ENCODE measurements around the gene PNPO.

Gene PNPO

GRCh38 chr17:47966079-47966519 is 24.7 kb downstream of the PNPO start:
- Histone ChIP-seq H3K4me3 (ENCODE audit: low read depth in 1 of 2, low read length in 2 of 2) (no peak overlapping the region), H3K27me3 (ENCODE audit: low read depth, low read length) (no peaks in the 10 kb centered on the region), H3K4me1 (ENCODE audit: control insufficient read depth in 1 of 2, insufficient read depth in 2 of 2, low read length in 2 of 2) (peaks cover 8 to 18% of the 10 kb centered on the region in 2 donors), H3K36me3 (ENCODE audit: control insufficient read depth in 1 of 2, insufficient read depth in 2 of 2, low read length in 2 of 2) (no peaks in the 10 kb centered on the region), H3K9me3 (ENCODE audit: control insufficient read depth in 1 of 2, low read length in 2 of 2) (no peaks in the 10 kb centered on the region), H3K27ac (ENCODE audit: low read length) (peak overlapping the region; percentile 61)

DNA sequence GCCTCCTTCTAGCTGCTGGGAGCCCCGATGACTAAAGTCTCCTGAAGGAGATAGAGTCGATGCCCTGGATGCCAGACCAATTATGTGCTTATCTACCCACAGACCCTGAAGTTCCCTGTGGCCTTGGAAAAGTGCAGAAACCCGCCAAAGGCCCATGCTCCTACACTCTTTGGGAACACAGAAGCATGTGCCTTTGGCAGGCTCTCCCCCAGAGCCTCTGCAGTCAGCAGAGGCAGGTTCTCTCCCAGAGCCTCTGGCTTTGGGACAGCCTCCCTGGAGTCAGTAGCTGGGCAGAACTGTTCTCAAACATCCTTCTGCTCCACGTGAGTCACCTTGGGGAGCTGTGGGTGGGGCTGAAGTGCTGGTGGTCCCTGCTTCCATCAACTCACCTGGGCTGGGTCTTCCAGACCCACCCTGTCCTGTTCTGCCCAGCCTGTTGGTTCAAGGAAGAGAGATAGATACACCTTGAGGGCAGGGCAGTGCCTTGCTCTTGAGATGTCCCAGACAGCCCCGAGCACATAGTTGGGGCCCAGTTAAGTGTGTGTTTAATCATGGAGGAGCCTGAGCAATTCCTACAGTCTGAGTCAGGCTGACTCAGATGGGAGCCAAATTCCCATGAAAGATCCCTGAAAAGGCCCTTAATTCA is 26.4 kb downstream of the PNPO start:
- no peaks in the 10 kb centered on the region for H3K36me3 ChIP-seq (ENCODE audit: control insufficient read depth in 1 of 2, insufficient read depth in 2 of 2, low read length in 2 of 2)
- H3K4me1 ChIP-seq (ENCODE audit: control insufficient read depth in 1 of 2, insufficient read depth in 2 of 2, low read length in 2 of 2) = peaks cover 23 to 26% of the 10 kb centered on the region in 2 donors
- no peak overlapping the region for H3K4me3 ChIP-seq (ENCODE audit: low read depth in 1 of 2, low read length in 2 of 2)
- no peaks in the 10 kb centered on the region for H3K9me3 ChIP-seq (ENCODE audit: control insufficient read depth in 1 of 2, low read length in 2 of 2)
- H3K27me3 ChIP-seq (ENCODE audit: low read depth, low read length) = no peaks in the 10 kb centered on the region
- peak overlapping the region; percentile 47 for H3K27ac ChIP-seq (ENCODE audit: low read length)

GRCh38 chr17:47968836-47969235 is 27.5 kb downstream of the PNPO start:
- Histone ChIP-seq H3K36me3 (ENCODE audit: control insufficient read depth in 1 of 2, insufficient read depth in 2 of 2, low read length in 2 of 2) (peaks cover 2 to 3% of the 10 kb centered on the region in 2 donors), H3K9me3 (ENCODE audit: control insufficient read depth in 1 of 2, low read length in 2 of 2) (no peaks in the 10 kb centered on the region), H3K27ac (ENCODE audit: low read length) (no peak overlapping the region), H3K27me3 (ENCODE audit: low read depth, low read length) (no peaks in the 10 kb centered on the region), H3K4me1 (ENCODE audit: control insufficient read depth in 1 of 2, insufficient read depth in 2 of 2, low read length in 2 of 2) (peaks cover 24 to 26% of the 10 kb centered on the region in 2 donors), H3K4me3 (ENCODE audit: low read depth in 1 of 2, low read length in 2 of 2) (no peak overlapping the region)

GRCh38 chr17:47969930-47970724 is 28.8 kb downstream of the PNPO start:
- Histone ChIP-seq H3K27me3 (ENCODE audit: low read depth, low read length) (no peaks in the 10 kb centered on the region), H3K4me1 (ENCODE audit: control insufficient read depth in 1 of 2, insufficient read depth in 2 of 2, low read length in 2 of 2) (peaks cover 24% of the 10 kb centered on the region in 2 donors), H3K27ac (ENCODE audit: low read length) (peak overlapping the region; percentile 49), H3K9me3 (ENCODE audit: control insufficient read depth in 1 of 2, low read length in 2 of 2) (no peaks in the 10 kb centered on the region), H3K4me3 (ENCODE audit: low read depth in 1 of 2, low read length in 2 of 2) (peak overlapping the region; percentile 85 to 98), H3K36me3 (ENCODE audit: control insufficient read depth in 1 of 2, insufficient read depth in 2 of 2, low read length in 2 of 2) (peaks cover 9 to 16% of the 10 kb centered on the region in 2 donors)

DNA sequence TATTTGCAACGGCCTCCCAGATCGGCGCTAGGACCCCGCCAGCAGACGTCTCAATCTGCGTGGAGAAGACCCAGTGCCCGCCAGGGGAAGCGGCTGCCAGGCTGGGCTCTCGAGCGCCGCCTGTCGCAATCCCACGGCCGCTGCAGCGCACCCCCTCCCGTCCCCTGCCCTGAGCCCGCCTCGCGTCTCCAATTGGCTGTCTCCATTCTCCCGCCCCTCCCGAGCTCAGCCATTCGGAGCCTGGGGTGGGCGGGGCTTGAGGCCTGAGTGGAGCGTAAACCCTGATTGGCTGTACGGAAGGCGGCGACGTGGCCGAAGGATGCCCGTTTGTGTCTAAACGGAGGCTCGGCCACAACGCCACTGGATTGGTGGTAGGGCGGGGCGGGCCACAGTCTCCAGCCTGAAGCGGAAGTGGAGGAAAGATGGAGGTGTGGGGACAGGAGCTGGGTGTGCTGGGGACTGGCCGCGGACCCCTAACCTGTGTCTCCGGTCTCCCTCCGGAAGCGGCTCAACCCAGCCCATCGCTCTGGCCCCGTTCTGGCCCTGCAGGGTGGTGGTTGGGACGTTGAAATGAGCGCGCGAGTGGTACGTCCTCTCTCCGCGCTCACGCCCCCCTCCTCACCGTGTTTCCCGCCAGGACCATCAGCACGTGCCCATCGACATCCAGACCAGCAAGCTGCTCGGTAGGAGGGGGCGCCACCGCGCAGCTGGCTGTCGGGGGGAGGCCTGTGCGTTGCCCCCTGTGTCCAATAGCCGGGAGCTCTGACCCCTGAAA is 29.5 kb downstream of the PNPO start, which contains the start of gene CDK5RAP3:
TSS of gene CDK5RAP3 (plus strand) at position 389 of the 775 bp plus-strand sequence. CDS start at position 423, 34 bp downstream.
- Histone ChIP-seq H3K27ac (ENCODE audit: low read length) (peak within 1 kb of the TSS; percentile 69), H3K36me3 (ENCODE audit: control insufficient read depth in 1 of 2, insufficient read depth in 2 of 2, low read length in 2 of 2) (peaks cover 17 to 23% of the 10 kb centered on the region in 2 donors), H3K9me3 (ENCODE audit: control insufficient read depth in 1 of 2, low read length in 2 of 2) (no peaks in the 10 kb centered on the region), H3K4me3 (ENCODE audit: low read depth in 1 of 2, low read length in 2 of 2) (peak within 1 kb of the TSS; percentile 88 to 98), H3K4me1 (ENCODE audit: control insufficient read depth in 1 of 2, insufficient read depth in 2 of 2, low read length in 2 of 2) (peaks cover 19 to 24% of the 10 kb centered on the region in 2 donors), H3K27me3 (ENCODE audit: low read depth, low read length) (no peaks in the 10 kb centered on the region)

DNA sequence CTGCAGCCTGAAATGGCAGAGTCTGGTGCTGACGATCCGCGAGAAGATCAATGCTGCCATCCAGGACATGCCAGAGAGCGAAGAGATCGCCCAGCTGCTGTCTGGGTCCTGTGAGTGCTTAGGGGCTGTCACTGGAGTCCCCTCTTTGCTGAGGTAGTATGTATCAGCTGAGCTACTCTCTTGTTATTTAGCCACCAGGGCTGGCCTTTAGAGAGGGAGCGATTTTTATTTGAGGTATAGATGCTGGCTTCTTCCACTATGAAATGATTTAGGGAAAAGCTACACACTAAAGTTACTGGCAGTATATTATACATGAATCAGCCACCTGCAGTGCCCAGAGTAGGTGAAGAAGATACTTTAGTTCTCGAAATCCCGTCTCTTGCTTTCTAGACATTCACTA is 32.2 kb downstream of the PNPO start:
- peaks cover 22 to 43% of the 10 kb centered on the region in 2 donors for H3K36me3 ChIP-seq (ENCODE audit: control insufficient read depth in 1 of 2, insufficient read depth in 2 of 2, low read length in 2 of 2)
- H3K9me3 ChIP-seq (ENCODE audit: control insufficient read depth in 1 of 2, low read length in 2 of 2) = no peaks in the 10 kb centered on the region
- peaks cover 13 to 24% of the 10 kb centered on the region in 2 donors for H3K4me1 ChIP-seq (ENCODE audit: control insufficient read depth in 1 of 2, insufficient read depth in 2 of 2, low read length in 2 of 2)
- no peaks in the 10 kb centered on the region for H3K27me3 ChIP-seq (ENCODE audit: low read depth, low read length)
- H3K4me3 ChIP-seq (ENCODE audit: low read depth in 1 of 2, low read length in 2 of 2) = no peak overlapping the region
- H3K27ac ChIP-seq (ENCODE audit: low read length) = no peak overlapping the region

DNA sequence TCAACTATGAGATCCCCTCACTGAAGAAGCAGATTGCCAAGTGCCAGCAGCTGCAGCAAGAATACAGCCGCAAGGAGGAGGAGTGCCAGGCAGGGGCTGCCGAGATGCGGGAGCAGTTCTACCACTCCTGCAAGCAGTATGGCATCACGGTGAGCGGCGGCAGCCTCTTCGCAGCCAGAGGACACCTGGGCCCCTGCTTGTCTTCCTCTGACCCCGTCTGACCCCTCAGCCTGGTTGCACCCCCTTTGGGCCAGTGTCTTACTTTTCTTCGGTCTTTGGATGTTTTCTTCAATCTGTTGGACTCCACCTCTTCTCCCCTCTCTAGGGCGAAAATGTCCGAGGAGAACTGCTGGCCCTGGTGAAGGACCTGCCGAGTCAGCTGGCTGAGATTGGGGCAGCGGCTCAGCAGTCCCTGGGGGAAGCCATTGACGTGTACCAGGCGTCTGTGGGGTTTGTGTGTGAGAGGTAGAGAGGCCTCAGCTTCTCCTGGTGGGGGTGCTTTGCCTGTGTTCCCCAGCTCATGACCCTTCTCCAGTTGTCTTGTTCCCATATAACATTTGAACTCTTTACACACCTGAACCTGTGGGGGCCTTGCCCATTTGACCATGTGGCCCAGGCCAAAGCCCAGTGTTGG is 33.9 kb downstream of the PNPO start:
- H3K36me3 ChIP-seq (ENCODE audit: control insufficient read depth in 1 of 2, insufficient read depth in 2 of 2, low read length in 2 of 2) = peaks cover 36 to 61% of the 10 kb centered on the region in 2 donors
- H3K9me3 ChIP-seq (ENCODE audit: control insufficient read depth in 1 of 2, low read length in 2 of 2) = no peaks in the 10 kb centered on the region
- H3K27ac ChIP-seq (ENCODE audit: low read length) = no peak overlapping the region
- H3K27me3 ChIP-seq (ENCODE audit: low read depth, low read length) = no peaks in the 10 kb centered on the region
- H3K4me1 ChIP-seq (ENCODE audit: control insufficient read depth in 1 of 2, insufficient read depth in 2 of 2, low read length in 2 of 2) = peaks cover 10 to 18% of the 10 kb centered on the region in 2 donors
- no peak overlapping the region for H3K4me3 ChIP-seq (ENCODE audit: low read depth in 1 of 2, low read length in 2 of 2)

DNA sequence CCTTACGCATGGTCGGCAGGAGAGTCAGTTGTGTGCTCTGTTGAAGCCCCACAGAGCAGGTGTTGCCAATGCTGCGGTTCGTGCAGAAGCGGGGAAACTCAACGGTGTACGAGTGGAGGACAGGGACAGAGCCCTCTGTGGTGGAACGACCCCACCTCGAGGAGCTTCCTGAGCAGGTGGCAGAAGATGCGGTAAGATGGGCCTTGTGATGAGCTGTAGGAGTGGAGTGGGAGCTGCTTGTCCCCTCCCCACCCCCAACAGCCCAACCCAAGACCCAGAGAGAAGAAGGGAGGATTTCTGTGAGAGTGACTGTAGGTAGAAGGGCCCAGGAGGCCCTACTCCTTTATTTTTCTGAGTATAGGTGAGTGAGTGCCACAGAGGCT is 34.4 kb downstream of the PNPO start:
- H3K4me1 ChIP-seq (ENCODE audit: control insufficient read depth in 1 of 2, insufficient read depth in 2 of 2, low read length in 2 of 2) = peaks cover 7 to 16% of the 10 kb centered on the region in 2 donors
- peaks cover 41 to 66% of the 10 kb centered on the region in 2 donors for H3K36me3 ChIP-seq (ENCODE audit: control insufficient read depth in 1 of 2, insufficient read depth in 2 of 2, low read length in 2 of 2)

GRCh38 chr17:47978324-47978723 is 37.0 kb downstream of the PNPO start:
- Histone ChIP-seq H3K4me1 (ENCODE audit: control insufficient read depth in 1 of 2, insufficient read depth in 2 of 2, low read length in 2 of 2) (no peaks in the 10 kb centered on the region), H3K9me3 (ENCODE audit: control insufficient read depth in 1 of 2, low read length in 2 of 2) (no peaks in the 10 kb centered on the region), H3K4me3 (ENCODE audit: low read depth in 1 of 2, low read length in 2 of 2) (no peak overlapping the region), H3K27ac (ENCODE audit: low read length) (no peak overlapping the region), H3K36me3 (ENCODE audit: control insufficient read depth in 1 of 2, insufficient read depth in 2 of 2, low read length in 2 of 2) (peaks cover 51 to 91% of the 10 kb centered on the region in 2 donors), H3K27me3 (ENCODE audit: low read depth, low read length) (no peaks in the 10 kb centered on the region)

More for the DNA sequence above, 34.4 kb downstream of the PNPO start:
- H3K27me3 ChIP-seq (ENCODE audit: low read depth, low read length) = no peaks in the 10 kb centered on the region
- no peak overlapping the region for H3K4me3 ChIP-seq (ENCODE audit: low read depth in 1 of 2, low read length in 2 of 2)
- H3K9me3 ChIP-seq (ENCODE audit: control insufficient read depth in 1 of 2, low read length in 2 of 2) = no peaks in the 10 kb centered on the region
- no peak overlapping the region for H3K27ac ChIP-seq (ENCODE audit: low read length)

GRCh38 chr17:47980541-47980940 is 39.2 kb downstream of the PNPO start:
- no peaks in the 10 kb centered on the region for H3K9me3 ChIP-seq (ENCODE audit: control insufficient read depth in 1 of 2, low read length in 2 of 2)
- peaks cover 37 to 72% of the 10 kb centered on the region in 2 donors for H3K36me3 ChIP-seq (ENCODE audit: control insufficient read depth in 1 of 2, insufficient read depth in 2 of 2, low read length in 2 of 2)
- no peak overlapping the region for H3K4me3 ChIP-seq (ENCODE audit: low read depth in 1 of 2, low read length in 2 of 2)
- H3K4me1 ChIP-seq (ENCODE audit: control insufficient read depth in 1 of 2, insufficient read depth in 2 of 2, low read length in 2 of 2) = no peaks in the 10 kb centered on the region
- H3K27me3 ChIP-seq (ENCODE audit: low read depth, low read length) = no peaks in the 10 kb centered on the region
- H3K27ac ChIP-seq (ENCODE audit: low read length) = no peak overlapping the region

Measured in muscle layer of duodenum (tissue), 2 donors.